GM19099 (cell line): Measurements from ENCODE around the gene SLC2A6.

Experiments
- POLR2A ChIP-seq: IDR thresholded peaks from 3 replicates; pipeline ENCODE4 v1.6.1; 2011; ENCODE audit warnings: low read depth; ENCODE audit not compliant: insufficient read length; ENCODE audit errors: extremely low read depth

Gene SLC2A6

DNA sequence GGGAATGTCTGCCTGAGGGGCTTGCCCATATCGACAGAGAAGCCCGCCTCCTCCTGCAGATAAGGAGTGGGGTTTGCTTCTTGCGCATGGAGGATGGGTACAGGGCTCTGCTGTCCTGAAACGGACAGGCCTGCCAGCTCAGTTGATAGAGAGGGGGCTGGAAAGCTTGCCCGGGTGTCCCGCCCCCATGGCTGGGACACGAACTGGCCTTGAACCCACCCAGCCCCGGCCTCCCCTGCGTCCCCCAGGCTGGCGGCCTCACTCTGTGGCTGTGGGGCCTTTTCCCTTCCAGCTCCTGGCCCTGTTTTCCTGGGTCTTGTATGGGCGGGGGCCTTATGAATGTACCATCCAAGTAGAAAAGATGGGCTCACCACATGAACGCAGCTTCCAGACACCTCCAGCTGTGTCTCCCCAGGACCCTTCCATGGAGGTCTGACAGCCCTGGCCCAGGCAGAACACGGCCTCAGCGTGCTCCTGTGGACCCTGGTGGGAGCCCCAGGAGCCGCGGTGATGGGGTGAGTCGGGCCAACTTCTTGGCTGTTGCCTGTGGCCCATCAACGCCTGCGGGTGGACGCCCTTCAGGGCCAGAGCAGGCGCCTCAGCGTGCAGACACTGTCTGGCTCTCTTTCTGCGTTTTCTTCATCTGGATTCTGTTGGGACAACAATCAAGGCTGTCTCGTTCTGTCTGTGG lies 15.9 kb upstream of the SLC2A6 start:
- no peak for TF ChIP-seq POLR2A

DNA sequence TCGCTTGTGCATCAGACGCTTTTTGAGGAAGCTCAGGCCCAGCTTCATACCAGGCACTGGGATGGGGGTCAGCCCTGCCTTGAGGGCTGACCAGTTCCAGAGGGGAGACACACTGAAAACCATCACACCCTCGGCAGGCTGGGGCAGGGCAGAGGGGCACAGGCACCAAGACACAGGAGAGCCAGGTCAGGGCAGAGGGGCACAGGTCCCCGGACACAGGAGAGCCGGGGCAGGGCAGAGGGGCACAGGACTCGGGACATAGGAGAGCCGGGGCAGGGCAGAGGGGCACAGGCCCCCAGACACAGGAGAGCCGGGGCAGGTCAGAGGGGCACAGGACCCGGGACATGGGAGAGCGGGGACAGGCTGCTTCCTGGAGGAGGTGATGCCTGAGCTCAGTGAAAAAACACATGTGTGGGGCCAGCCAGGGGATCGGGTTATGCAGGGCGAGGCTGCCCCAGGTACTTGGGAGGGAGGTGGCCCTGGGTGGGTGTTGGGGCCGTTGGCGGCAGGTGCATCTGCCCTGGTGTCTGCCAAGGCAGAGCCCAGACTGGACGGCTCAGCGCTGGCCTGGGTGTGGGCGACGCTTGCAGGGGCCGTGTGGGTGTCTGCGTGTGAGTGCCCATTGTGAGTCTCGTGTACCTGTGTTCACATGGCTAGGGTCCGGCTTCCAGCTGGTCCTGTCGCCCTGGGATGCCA lies 15.1 kb upstream of the SLC2A6 start:
- TF ChIP-seq POLR2A: no peak

DNA sequence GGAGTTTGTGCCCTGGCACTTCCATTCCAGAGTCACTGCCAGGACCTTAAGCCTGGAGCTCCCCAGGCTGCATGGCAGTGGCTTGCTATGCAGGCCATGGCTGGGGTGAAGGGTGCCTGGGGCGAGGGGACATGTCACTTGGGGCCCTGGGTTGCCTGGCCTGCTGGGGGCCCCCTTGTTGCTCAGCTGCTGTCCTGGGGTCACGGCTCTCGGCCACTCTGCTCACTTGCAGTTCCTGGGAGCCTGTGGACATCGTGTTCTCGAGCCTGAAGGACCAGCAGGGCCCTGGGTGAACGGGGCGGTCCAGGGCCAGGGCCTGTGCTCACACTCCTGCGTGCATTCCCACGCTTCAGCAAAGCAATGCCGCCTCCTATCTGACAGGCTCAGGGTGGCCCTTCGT lies 14.5 kb upstream of the SLC2A6 start:
- TF ChIP-seq POLR2A: no peak

DNA sequence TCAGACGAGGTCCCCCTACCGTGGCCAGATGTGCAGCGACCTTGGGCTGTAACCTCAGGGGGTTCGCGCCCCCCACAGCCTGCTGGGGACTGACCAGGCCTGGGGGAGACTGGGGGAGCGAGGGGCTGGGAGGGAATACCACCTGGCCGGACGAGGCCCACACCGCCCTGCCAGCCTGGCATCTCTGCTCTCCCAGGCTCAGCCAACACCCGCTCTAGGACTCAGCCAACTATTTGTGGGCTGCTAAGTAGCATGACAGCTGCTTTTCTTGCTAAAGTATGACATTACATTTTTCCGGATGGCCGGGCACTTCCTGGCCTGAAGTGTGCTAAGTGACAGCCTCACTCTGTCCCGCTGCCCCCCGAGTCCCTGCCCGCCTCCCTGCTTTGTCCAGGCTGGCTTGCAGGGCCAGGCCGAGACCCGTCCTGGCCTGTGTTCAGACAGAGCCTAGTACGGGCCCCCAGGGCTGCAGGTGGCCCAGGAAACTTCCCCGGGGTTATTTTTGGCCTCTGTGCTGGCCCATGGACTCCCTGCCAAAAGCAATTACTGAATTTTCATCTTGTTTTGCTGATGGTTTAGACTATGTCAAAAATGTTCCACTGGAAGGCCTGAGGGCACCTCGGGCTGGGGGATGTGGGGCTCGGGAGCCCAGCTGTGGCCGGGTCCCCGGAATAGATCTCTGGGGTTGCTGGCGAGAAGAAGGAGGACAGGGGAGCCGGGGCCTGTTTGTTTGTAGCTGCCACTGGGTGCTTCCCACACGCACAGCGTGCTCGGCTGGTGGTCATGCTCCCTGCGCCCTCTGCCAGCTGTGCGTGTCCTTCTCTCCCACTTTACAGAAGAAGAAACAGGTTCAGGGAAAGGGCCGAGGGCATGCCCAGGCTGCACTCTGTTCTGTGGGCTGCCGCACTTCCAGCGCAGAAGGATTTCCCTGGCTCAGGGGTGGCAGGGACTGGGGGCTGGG lies 13.4 kb upstream of the SLC2A6 start:
- TF ChIP-seq POLR2A: no peak

GRCh38 chr9:133491656-133491925 lies 12.7 kb upstream of the SLC2A6 start:
- no peak for TF ChIP-seq POLR2A

DNA sequence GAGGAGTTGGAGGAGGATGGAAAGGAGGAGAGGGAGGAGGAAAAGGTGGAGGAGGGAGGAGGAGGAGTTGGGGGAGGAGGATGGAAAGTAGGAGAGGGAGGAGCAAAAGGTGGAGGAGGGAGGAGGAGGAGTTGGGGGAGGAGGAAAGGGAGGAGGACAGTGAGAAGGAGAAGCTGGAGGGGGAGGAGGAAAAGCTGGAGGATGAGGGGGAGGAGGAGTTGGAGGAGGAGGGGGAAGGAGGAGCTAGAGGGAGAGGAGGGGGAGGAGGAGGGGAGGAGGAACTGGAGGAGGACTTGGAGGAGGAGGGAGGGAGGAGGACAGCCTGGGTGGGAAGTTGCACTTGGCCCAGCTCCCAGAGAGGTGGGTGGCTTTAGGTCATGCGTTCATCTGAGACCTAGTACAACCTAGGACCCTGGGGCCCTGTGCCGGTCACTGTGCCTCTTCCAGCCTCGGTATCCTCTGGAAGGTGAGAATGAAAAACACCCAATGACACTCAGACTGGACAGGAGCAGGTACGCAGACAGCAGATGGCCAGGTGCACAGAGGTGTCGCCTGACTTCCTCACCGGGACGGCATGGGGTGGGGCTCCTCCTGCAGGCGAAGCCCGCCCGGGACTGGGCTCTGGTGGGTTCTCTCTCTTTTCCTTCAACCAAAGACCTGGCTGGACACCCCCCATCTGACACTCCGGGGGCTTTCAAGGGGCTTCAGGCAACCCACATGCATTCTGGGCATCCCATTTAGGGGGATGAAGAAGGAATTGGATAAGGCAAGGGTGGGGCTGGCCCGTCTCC lies 12.2 kb upstream of the SLC2A6 start:
- no peak for TF ChIP-seq POLR2A

GRCh38 chr9:133490201-133490681 lies 11.3 kb upstream of the SLC2A6 start:
- TF ChIP-seq POLR2A: no peak

- no peak for TF ChIP-seq POLR2A
Measured at GRCh38 chr9:133489253-133490190, 10.6 kb upstream of the SLC2A6 start.

- no peak for TF ChIP-seq POLR2A
Measured at GRCh38 chr9:133488686-133489252, 9.9 kb upstream of the SLC2A6 start.

DNA sequence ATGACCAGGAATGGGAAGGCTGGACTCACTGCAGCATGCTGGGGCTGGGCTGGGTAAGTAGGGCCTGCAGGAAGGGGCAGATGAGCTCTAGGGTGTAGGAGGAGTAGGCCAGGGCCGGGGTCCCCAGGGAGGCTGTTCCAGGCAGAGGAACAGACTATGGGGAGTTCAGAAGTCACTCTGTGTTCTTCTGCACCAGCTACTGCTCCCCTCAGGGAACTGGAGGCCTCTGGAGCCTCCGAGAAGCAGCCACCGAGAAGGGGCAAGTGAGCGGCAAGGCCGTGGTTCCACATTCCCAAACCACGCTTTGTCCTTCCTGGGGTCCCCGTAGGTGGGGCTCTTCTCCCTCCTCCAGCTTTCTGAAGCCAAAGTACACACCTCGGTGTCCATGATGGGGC lies 8.4 kb upstream of the SLC2A6 start:
- TF ChIP-seq POLR2A: no peak

GRCh38 chr9:133485531-133486260 lies 6.8 kb upstream of the SLC2A6 start:
- no peak for TF ChIP-seq POLR2A

- TF ChIP-seq POLR2A: no peak
Measured at GRCh38 chr9:133484671-133485437, 6.0 kb upstream of the SLC2A6 start.
